GM19455 (cell line): Measurements from ENCODE around the gene COX6A1.

Source experiments
- ATAC-seq: cut with Tn5 transposase; IDR thresholded peaks from one replicate; pipeline ENCODE4 v1.9.1; 2021; ENCODE audit not compliant: unreplicated experiment

Gene COX6A1

GRCh38 chr12:120490325-120490724, 52.4 kb downstream of the COX6A1 start:
- ATAC-seq = no peak
